Calu3 (cell line): ENCODE results near the gene ATXN7L1. TPM values are rescaled to one million over a fixed set of nuclear protein-coding genes. Genes with fewer than 3 reads are reported as not detected.

Source experiments
- BruUV-seq: library from RNA; stranded (reverse); fragments of 400-500 nt; replicated peaks from 2 replicates; lab custom pipeline; 2021; lab: Mats Ljungman, UMichigan
- CTCF ChIA-PET: fragments of 300-600 bp; sonication (Branson Sonifier 250); formaldehyde crosslinking; loops from one replicate; lab custom pipeline; 2022; ENCODE audit warnings: antibody characterized with exemption; lab: Charles Lee
- DNase-seq: peaks from one replicate; pipeline ENCODE4 v3.0.0; 2022
- H3K27ac Mint-ChIP-seq: one replicate; pipeline ENCODE4 v1.8.0; 2022; ENCODE audit warnings: mixed read lengths; ENCODE audit not compliant: unreplicated experiment
- H3K27me3 Mint-ChIP-seq: one replicate; pipeline ENCODE4 v1.8.0; 2022; ENCODE audit warnings: mixed read lengths; ENCODE audit not compliant: unreplicated experiment
- H3K36me3 Mint-ChIP-seq: one replicate; pipeline ENCODE4 v1.8.0; 2022; ENCODE audit warnings: mild to moderate bottlenecking, moderate library complexity, mixed read lengths; ENCODE audit not compliant: insufficient read depth, unreplicated experiment
- H3K4me1 Mint-ChIP-seq: one replicate; pipeline ENCODE4 v1.8.0; 2022; ENCODE audit warnings: mild to moderate bottlenecking, low read depth, mixed read lengths; ENCODE audit not compliant: unreplicated experiment
- H3K4me3 Mint-ChIP-seq: one replicate; pipeline ENCODE4 v1.8.0; 2022; ENCODE audit warnings: mild to moderate bottlenecking, low read depth, moderate library complexity, mixed read lengths; ENCODE audit not compliant: unreplicated experiment
- H3K9me3 Mint-ChIP-seq: one replicate; pipeline ENCODE4 v1.8.0; 2022; ENCODE audit warnings: low read depth, mixed read lengths; ENCODE audit not compliant: unreplicated experiment
- intact Hi-C: fragments of 100-400 bp; cut with micrococcal nuclease; formaldehyde crosslinking; loops from one replicate; pipeline ENCODE4 v1.10.0; 2022; ENCODE audit not compliant: unreplicated experiment
- total RNA-seq: library from RNA; stranded (reverse); gene quantifications from 2 replicates; pipeline ENCODE4 v1.2.3, GENCODE V29; 2022
- TF ChIP-seq, protein P1 (sequence below): fragments of 200-600 bp; IDR thresholded peaks from one replicate; pipeline ENCODE4 v1.8.0; 2022; ENCODE audit warnings: antibody characterized with exemption; ENCODE audit not compliant: unreplicated experiment

ATXN7L1 gene
- total RNA-seq, 1 experiment from 2014 or later: 12.0 TPM

DNA sequence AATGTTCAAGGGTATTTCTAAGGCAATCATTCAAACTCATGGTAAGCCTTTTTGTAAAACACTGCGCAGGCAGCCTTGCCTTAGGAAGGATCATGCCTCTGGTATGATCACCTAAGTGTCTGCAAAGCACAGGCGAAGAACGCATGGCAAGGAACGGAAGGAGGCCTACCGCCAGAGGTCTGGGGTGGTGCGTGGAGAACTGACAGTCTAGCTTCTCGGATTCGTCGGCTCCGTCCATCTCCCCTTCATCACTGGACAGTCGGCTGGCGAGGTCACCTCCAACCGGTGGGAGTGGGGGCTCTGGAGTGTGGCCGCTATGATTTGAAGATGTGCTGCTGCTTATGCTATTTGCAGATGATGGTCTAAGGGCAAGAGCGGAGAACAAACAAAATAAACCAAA lies 252.5 kb downstream of the ATXN7L1 start:
- BruUV-seq: no TSS peak
- intact Hi-C loops: no loop called here
- Mint-ChIP-seq H3K27me3 (no peaks in the 10 kb centered on the region), H3K4me1 (no peaks in the 10 kb centered on the region), H3K9me3 (no peaks in the 10 kb centered on the region), H3K4me3 (no peak overlapping the region), H3K36me3 (no peaks in the 10 kb centered on the region), H3K27ac (no peak overlapping the region)
- DNase-seq: no peak
- TF ChIP-seq, protein P1, sequence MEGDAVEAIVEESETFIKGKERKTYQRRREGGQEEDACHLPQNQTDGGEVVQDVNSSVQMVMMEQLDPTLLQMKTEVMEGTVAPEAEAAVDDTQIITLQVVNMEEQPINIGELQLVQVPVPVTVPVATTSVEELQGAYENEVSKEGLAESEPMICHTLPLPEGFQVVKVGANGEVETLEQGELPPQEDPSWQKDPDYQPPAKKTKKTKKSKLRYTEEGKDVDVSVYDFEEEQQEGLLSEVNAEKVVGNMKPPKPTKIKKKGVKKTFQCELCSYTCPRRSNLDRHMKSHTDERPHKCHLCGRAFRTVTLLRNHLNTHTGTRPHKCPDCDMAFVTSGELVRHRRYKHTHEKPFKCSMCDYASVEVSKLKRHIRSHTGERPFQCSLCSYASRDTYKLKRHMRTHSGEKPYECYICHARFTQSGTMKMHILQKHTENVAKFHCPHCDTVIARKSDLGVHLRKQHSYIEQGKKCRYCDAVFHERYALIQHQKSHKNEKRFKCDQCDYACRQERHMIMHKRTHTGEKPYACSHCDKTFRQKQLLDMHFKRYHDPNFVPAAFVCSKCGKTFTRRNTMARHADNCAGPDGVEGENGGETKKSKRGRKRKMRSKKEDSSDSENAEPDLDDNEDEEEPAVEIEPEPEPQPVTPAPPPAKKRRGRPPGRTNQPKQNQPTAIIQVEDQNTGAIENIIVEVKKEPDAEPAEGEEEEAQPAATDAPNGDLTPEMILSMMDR: no peak
- CTCF ChIA-PET: no interaction called here

DNA sequence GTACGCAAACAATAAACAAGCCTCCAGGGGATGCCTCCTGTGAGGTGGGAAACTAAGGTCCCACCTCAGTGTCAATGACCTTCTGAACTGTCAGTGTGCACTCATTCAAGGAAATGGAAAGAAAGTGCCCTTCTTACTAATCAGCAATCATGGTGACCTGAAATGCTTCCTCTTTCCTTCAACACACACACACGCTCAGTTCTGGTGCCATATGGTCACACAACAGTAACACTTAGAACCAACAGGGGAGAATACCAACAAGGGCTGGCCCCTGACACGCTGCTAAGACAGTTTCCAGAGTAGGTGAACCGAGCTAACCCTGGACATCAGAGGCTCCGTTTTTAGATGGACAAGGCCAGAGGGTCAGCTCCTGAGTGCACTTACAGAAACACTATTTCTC lies 253.0 kb downstream of the ATXN7L1 start:
- Mint-ChIP-seq H3K36me3 (no peaks in the 10 kb centered on the region), H3K4me3 (no peak overlapping the region), H3K9me3 (no peaks in the 10 kb centered on the region), H3K27me3 (no peaks in the 10 kb centered on the region), H3K4me1 (no peaks in the 10 kb centered on the region), H3K27ac (no peak overlapping the region)
- TF ChIP-seq, protein P1: no peak
- no peak for DNase-seq
- BruUV-seq: no TSS peak
- CTCF ChIA-PET: no interaction called here
- intact Hi-C loops: no loop called here

DNA sequence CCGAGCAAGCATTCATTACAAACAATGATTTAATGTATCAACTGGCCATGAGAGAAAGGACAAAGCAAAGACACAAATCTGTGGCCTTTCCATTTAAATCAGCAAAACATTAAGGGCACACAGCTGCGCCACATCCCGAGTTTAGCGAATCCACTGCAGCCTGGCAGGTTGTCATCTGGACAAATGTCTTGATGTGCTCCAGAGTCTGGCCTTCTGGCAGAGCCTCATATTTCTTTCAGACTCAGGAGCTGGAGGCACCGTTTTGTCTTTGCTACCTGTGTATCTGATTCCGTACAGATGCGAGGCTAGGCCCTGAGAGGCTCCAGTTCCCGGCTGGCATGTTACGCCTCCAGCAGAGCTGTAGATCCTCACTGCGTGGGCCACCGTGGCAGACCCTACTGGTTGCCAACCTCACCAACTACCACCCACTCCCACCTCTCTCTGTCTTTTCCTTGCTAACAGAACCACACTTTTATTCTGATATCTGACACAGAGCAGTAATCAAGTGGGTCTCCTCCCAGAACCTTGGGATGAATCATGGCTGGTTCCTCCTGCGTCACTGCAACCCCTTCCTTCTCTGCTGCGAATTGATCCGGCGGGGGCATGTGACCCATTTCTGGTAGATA lies 254.2 kb downstream of the ATXN7L1 start:
- no TSS peak for BruUV-seq
- TF ChIP-seq, protein P1: no peak
- CTCF ChIA-PET: no interaction called here
- no peaks in the 10 kb centered on the region for H3K9me3 Mint-ChIP-seq
- H3K27me3 Mint-ChIP-seq: no peaks in the 10 kb centered on the region
- no peak overlapping the region for H3K27ac Mint-ChIP-seq
- H3K36me3 Mint-ChIP-seq: no peaks in the 10 kb centered on the region
- no peak overlapping the region for H3K4me3 Mint-ChIP-seq
- intact Hi-C loops: no loop called here
- no peaks in the 10 kb centered on the region for H3K4me1 Mint-ChIP-seq
- DNase-seq: no peak

DNA sequence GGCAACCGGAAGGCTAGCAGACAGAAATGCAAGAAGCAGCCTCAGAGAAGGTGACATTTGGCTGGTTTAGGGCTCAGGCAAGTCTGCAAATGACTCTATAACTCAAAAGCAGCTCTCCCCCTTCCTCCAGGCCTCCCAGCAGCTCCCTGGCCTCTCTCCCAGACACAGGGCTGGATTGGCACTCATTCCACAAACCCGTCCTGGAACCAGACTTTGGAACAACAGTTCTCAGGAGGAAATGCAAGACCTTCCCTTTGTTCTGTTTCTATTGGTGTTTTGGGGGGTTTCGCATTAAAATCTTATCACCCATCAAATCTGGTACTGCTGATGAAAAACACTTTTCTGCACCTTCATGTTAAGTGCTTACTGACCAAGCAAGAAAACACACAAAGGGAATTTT lies 254.8 kb downstream of the ATXN7L1 start:
- no TSS peak for BruUV-seq
- TF ChIP-seq, protein P1: no peak
- Mint-ChIP-seq H3K27me3 (no peaks in the 10 kb centered on the region), H3K4me1 (no peaks in the 10 kb centered on the region), H3K9me3 (no peaks in the 10 kb centered on the region), H3K36me3 (no peaks in the 10 kb centered on the region), H3K4me3 (no peak overlapping the region), H3K27ac (no peak overlapping the region)
- CTCF ChIA-PET: no interaction called here
- no peak for DNase-seq
- intact Hi-C loops: no loop called here
